Stomach (tissue), 9 donors: Measurements from ENCODE around the gene ZNF507. TPM values are rescaled to one million over a fixed set of nuclear protein-coding genes. Genes with fewer than 3 reads are reported as not detected.

Source experiments
- DNase-seq, 2 donors: peaks; one replicate each; pipeline versions ENCODE4 v3.0.0 to v3.0.0-alpha.2; 2013 to 2019
- H3K27ac ChIP-seq, 5 donors: fragments of 200-600 bp in 4 of 5; sonication (generic) in 4 of 5; one replicate each; pipeline ENCODE4 v1.5.1; 2013 to 2019; ENCODE audit warnings: mild to moderate bottlenecking in 1 of 5, moderate library complexity in 1 of 5
- H3K27me3 ChIP-seq, 3 donors: fragments of 200-600 bp; sonication (generic); one replicate each; pipeline ENCODE4 v1.5.1; 2017 to 2019; ENCODE audit warnings: mixed run types in 1 of 3
- H3K36me3 ChIP-seq, 4 donors: fragments of 200-600 bp; sonication (generic); 1 replicate in 3 of 4; 2 replicates in 1 of 4; pipeline ENCODE4 v1.5.1; 2016 to 2019
- H3K4me1 ChIP-seq, 4 donors: fragments of 200-600 bp; sonication (generic); one replicate each; pipeline ENCODE4 v1.5.1; 2016 to 2019
- H3K4me3 ChIP-seq, 4 donors: fragments of 200-600 bp; sonication (generic) in 3 of 4; one replicate each; pipeline ENCODE4 v1.5.1; 2016 to 2019; ENCODE audit warnings: mild to moderate bottlenecking in 1 of 4
- H3K9me3 ChIP-seq, 4 donors: fragments of 200-600 bp; sonication (generic); one replicate each; pipeline ENCODE4 v1.5.1; 2016 to 2019
- EP300 ChIP-seq: sonication (generic); formaldehyde crosslinking; IDR thresholded peaks from one replicate; pipeline ENCODE4 v1.6.1; 2017; ENCODE audit warnings: antibody characterized with exemption
- POLR2A ChIP-seq, 4 donors: fragments of 450-650 bp; IDR thresholded peaks; one replicate each; pipeline ENCODE4 v1.6.1; 2016; ENCODE audit warnings: antibody characterized with exemption in 4 of 4, control low read depth in 2 of 4, mild to moderate bottlenecking in 1 of 4, moderate library complexity in 1 of 4
- POLR2AphosphoS5 ChIP-seq, 3 donors: sonication (generic); formaldehyde crosslinking; IDR thresholded peaks; one replicate each; pipeline ENCODE4 v1.6.1; 2016; ENCODE audit warnings: antibody characterized with exemption in 3 of 3
- WGBS, 5 donors: extraction: QIAGEN DNeasy Blood & Tissue Kit in 3 of 5; methylation state at CpG; one replicate each; pipeline versions ENCODE4 v1.1.5 to v1.1.7; 2013 to 2018; 5-methylcytosine and 5-hydroxymethylcytosine counted together
- intact Hi-C: fragments of 100-400 bp; cut with DNase I; formaldehyde crosslinking; loops from one replicate; pipeline ENCODE4 v1.15.1; 2023; ENCODE audit warnings: low total_unique reads
- polyA plus RNA-seq, 3 donors: library from polyadenylated mRNA; stranded (reverse); fragments of 200-250 nt; gene quantifications; one replicate each; pipeline ENCODE4 v1.2.3, GENCODE V29; 2013
- total RNA-seq, 5 donors: library from RNA; depleted of rRNA; stranded (reverse); fragments of >200 nt; gene quantifications; one replicate each; pipeline versions ENCODE4 v1.1.0 to v1.2.3, GENCODE V29; 2014 to 2016
- TF ChIP-seq, protein P1 (sequence below), 7 experiments: fragments of 450-650 bp in 4 of 7; fragments of 200-600 bp in 3 of 7; sonication (generic) in 3 of 7; IDR thresholded peaks; one replicate each; pipeline ENCODE4 v1.5.1; 2016 to 2019; ENCODE audit warnings: antibody characterized with exemption in 7 of 7, control low read depth in 2 of 7, mild to moderate bottlenecking in 1 of 7
- donor health status: healthy with polysubstance abuse.
- donor health status: Bipolar disorder and iron deficiency.
- donor health status: healthy.

ZNF507 gene
- total and polyA plus RNA-seq, 8 donors, result 2.8 to 76.5 (median 16.9) TPM

GRCh38 chr19:32347573-32347972 is 2.2 kb downstream of the ZNF507 start:
- H3K9me3 ChIP-seq, result no peaks in the 10 kb centered on the region
- no peak overlapping the region for H3K27ac ChIP-seq
- H3K4me1 ChIP-seq, result peaks cover 37 to 71% (median 53%) of the 10 kb centered on the region in 4 donors
- H3K27me3 ChIP-seq, result peaks cover 0 to 8% (median 0%) of the 10 kb centered on the region in 3 donors
- TF ChIP-seq POLR2A (IDR thresholded peaks at IDR 0.05) (no peak), EP300 (no peak)
- intact Hi-C loops, result no loop called here
- no peak for DNase-seq
- H3K36me3 ChIP-seq, result peaks cover 0 to 27% (median 20%) of the 10 kb centered on the region in 4 donors
- H3K4me3 ChIP-seq, result no peak overlapping the region

GRCh38 chr19:32349051-32349450 is 3.6 kb downstream of the ZNF507 start:
- 69 to 89% (median 85%) methylated on average over 1 of the region's 1 CpG for WGBS, 5 donors
- DNase-seq, result no peak
- peaks cover 37 to 73% (median 54%) of the 10 kb centered on the region in 4 donors for H3K4me1 ChIP-seq
- H3K4me3 ChIP-seq, result no peak overlapping the region
- no peak overlapping the region for H3K27ac ChIP-seq
- peaks cover 0 to 8% (median 0%) of the 10 kb centered on the region in 3 donors for H3K27me3 ChIP-seq
- H3K9me3 ChIP-seq, result no peaks in the 10 kb centered on the region
- H3K36me3 ChIP-seq, result peaks cover 13 to 42% (median 34%) of the 10 kb centered on the region in 4 donors
- TF ChIP-seq EP300 (no peak), POLR2A (IDR thresholded peaks at IDR 0.05) (no peak), POLR2AphosphoS5 (IDR thresholded peaks at IDR 0.05) (no peak)
- TF ChIP-seq, protein P1, sequence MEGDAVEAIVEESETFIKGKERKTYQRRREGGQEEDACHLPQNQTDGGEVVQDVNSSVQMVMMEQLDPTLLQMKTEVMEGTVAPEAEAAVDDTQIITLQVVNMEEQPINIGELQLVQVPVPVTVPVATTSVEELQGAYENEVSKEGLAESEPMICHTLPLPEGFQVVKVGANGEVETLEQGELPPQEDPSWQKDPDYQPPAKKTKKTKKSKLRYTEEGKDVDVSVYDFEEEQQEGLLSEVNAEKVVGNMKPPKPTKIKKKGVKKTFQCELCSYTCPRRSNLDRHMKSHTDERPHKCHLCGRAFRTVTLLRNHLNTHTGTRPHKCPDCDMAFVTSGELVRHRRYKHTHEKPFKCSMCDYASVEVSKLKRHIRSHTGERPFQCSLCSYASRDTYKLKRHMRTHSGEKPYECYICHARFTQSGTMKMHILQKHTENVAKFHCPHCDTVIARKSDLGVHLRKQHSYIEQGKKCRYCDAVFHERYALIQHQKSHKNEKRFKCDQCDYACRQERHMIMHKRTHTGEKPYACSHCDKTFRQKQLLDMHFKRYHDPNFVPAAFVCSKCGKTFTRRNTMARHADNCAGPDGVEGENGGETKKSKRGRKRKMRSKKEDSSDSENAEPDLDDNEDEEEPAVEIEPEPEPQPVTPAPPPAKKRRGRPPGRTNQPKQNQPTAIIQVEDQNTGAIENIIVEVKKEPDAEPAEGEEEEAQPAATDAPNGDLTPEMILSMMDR (IDR thresholded peaks at IDR 0.05), result no peak
- intact Hi-C loops, result no loop called here

DNA sequence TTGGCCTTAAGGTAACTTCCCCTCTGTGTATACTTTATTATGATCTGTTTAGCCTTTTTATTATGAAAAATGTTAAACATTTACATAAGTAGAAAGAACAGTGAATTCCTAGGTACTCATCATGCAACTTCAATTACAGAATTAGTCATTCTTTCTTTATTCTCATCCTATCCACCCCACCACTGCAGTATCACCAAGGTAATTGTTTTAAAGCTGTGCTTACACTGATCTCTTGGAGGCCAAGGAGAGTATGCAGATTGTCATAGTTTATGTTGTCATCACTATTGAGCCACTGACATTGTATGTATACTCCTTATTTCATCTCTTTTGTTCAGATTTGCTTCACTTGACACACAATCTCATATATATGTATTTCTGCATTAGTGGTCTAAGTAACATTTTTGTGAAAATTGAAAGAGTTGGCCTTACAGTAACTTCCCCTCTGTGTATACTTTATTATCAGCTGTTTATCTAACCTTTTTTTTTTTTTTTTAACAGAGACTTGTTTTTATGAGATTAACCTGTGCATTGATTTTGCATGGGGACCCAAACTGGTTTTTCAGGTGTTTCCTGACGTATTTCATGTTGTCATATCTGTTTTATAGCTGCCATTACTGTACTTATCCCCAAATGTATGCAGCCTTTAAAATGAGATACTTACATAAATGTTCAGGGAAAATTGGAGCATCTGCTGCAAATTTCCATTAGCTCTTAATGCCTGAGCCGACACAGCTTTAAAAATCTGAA is 4.5 kb downstream of the ZNF507 start:
- Histone ChIP-seq H3K27ac (peak overlapping the region in 2 of 5 donors; percentile 49 to 78), H3K4me1 (peaks cover 37 to 78% (median 57%) of the 10 kb centered on the region in 4 donors), H3K9me3 (no peaks in the 10 kb centered on the region), H3K27me3 (peaks cover 0 to under 1% (median 0%) of the 10 kb centered on the region in 3 donors), H3K4me3 (no peak overlapping the region), H3K36me3 (peaks cover 21 to 50% (median 43%) of the 10 kb centered on the region in 4 donors)
- intact Hi-C loops, result no loop called here
- peak in 1 of 2 donors; percentile 34 for DNase-seq
- TF ChIP-seq, protein P1 (IDR thresholded peaks at IDR 0.05), result no peak
- TF ChIP-seq EP300, result no peak
- no peak for TF ChIP-seq POLR2AphosphoS5 (IDR thresholded peaks at IDR 0.05)
- TF ChIP-seq POLR2A (IDR thresholded peaks at IDR 0.05), result no peak
- WGBS, 5 donors, result 43 to 71% (median 49%) methylated on average over 2 of the region's 2 CpGs

DNA sequence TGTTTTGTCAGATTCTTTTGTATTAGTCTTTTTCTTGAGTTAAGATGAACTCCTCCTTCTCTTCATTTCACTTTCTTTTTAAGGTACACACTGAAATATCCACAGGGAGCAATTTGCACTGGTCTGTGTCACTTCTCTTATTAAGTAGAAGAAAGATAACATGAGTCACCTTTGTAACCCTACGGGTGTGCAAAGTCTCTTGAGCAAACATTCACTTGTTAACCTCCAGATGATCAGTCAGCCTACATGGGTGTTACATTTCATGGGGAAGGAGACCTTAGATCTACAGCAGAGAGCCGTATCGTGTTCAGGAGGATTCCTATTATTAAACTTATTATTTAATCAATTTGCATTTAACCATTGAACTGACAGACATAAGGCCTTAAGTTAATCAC is 5.1 kb downstream of the ZNF507 start:
- DNase-seq, result peak in 1 of 2 donors; percentile 46
- peaks cover 40 to 78% (median 60%) of the 10 kb centered on the region in 4 donors for H3K4me1 ChIP-seq
- H3K9me3 ChIP-seq, result no peaks in the 10 kb centered on the region
- H3K27me3 ChIP-seq, result no peaks in the 10 kb centered on the region
- TF ChIP-seq, protein P1 (IDR thresholded peaks at IDR 0.05), result no peak
- peak in 1 of 3 donors; percentile 18 for TF ChIP-seq POLR2AphosphoS5 (IDR thresholded peaks at IDR 0.05)
- 34 to 60% (median 39%) methylated on average over 3 of the region's 3 CpGs for WGBS, 5 donors
- peak overlapping the region in 4 of 5 donors; percentile 2 to 78 (median 52) for H3K27ac ChIP-seq
- no peak overlapping the region for H3K4me3 ChIP-seq
- H3K36me3 ChIP-seq, result peaks cover 21 to 56% (median 48%) of the 10 kb centered on the region in 4 donors
- intact Hi-C loops, result no loop called here

DNA sequence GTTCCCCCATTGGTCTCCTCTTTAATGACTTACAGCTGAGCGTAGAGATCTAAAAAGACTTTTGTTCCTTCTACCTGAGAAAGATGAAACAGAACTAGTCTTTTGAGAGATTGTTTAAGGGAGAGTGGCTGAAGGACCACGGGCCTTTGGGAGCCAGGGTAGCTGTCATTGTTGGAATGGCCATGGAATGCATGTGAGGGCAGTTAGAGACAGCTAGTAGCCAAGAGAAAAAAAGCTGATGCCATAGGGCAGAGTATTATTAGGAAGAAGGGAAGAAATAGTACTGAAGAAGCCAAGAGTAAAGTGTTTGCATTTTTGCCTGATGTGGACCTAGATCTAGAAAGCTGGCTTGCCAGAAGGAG is 5.6 kb downstream of the ZNF507 start:
- DNase-seq, result no peak
- peak overlapping the region; percentile 2 to 78 (median 49) for H3K27ac ChIP-seq
- no peaks in the 10 kb centered on the region for H3K9me3 ChIP-seq
- H3K36me3 ChIP-seq, result peaks cover 21 to 61% (median 51%) of the 10 kb centered on the region in 4 donors
- intact Hi-C loops, result no loop called here
- H3K4me1 ChIP-seq, result peaks cover 44 to 83% (median 64%) of the 10 kb centered on the region in 4 donors
- TF ChIP-seq EP300 (no peak), POLR2AphosphoS5 (IDR thresholded peaks at IDR 0.05) (no peak), POLR2A (IDR thresholded peaks at IDR 0.05) (no peak)
- TF ChIP-seq, protein P1 (IDR thresholded peaks at IDR 0.05), result no peak
- 75 to 94% (median 84%) methylated on average over 2 of the region's 2 CpGs for WGBS, 5 donors
- no peak overlapping the region for H3K4me3 ChIP-seq
- no peaks in the 10 kb centered on the region for H3K27me3 ChIP-seq
